ENCODE data around the gene RTEL1. TPM values are rescaled to one million over a fixed set of nuclear protein-coding genes. Genes with fewer than 3 reads are reported as not detected.
"Not testable (repeated sequence)": the region's sequence is repeated elsewhere in the genome, so short reads cannot be mapped to it uniquely, and the experiment has no call there.

RTEL1 gene
- total RNA-seq, 2 donors from 2014 or later: 7.3 to 50.4 TPM

DNA sequence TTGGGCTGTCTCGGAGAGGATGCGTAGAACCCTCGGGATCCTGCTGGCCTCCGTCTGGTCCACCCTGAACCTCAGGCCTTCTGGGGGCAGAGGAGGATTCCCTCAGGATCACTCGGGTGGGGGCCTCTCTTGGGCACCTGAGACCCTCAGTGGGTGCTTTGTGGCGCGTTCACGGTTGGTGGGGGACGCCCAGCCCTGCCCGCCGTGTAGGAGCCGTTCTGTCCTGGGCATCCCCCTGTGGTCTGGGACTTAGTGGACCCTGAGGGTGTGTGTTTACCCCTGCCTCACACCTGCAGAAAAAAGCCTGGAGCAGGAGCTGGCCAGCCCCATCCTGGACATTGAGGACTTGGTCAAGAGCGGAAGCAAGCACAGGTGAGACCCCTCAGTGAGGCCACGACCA is 7.6 kb downstream of the RTEL1 start:
- intact Hi-C loops (cut with DNase I): no loop called here
- ATAC-seq: no peak
- Histone ChIP-seq H3K4me1 (no peaks in the 10 kb centered on the region), H3K27me3 (no peaks in the 10 kb centered on the region), H3K27ac (no peak overlapping the region), H3K36me3 (replicated peaks in 1 of 2; ENCODE audit: insufficient read depth in 1 of 2, low read depth in 2 of 2) (peaks cover 0 to 4% of the 10 kb centered on the region in 2 donors), H3K9me3 (no peaks in the 10 kb centered on the region), H3K4me3 (no peak overlapping the region)
- TF ChIP-seq, protein P1, sequence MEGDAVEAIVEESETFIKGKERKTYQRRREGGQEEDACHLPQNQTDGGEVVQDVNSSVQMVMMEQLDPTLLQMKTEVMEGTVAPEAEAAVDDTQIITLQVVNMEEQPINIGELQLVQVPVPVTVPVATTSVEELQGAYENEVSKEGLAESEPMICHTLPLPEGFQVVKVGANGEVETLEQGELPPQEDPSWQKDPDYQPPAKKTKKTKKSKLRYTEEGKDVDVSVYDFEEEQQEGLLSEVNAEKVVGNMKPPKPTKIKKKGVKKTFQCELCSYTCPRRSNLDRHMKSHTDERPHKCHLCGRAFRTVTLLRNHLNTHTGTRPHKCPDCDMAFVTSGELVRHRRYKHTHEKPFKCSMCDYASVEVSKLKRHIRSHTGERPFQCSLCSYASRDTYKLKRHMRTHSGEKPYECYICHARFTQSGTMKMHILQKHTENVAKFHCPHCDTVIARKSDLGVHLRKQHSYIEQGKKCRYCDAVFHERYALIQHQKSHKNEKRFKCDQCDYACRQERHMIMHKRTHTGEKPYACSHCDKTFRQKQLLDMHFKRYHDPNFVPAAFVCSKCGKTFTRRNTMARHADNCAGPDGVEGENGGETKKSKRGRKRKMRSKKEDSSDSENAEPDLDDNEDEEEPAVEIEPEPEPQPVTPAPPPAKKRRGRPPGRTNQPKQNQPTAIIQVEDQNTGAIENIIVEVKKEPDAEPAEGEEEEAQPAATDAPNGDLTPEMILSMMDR (IDR thresholded peaks at IDR 0.05): no peak
- no peak for TF ChIP-seq POLR2A (IDR thresholded peaks at IDR 0.05)
- no peak for DNase-seq
- 86 to 100% methylated on average over 3 to 14 of the region's 14 CpGs for WGBS, 2 donors

DNA sequence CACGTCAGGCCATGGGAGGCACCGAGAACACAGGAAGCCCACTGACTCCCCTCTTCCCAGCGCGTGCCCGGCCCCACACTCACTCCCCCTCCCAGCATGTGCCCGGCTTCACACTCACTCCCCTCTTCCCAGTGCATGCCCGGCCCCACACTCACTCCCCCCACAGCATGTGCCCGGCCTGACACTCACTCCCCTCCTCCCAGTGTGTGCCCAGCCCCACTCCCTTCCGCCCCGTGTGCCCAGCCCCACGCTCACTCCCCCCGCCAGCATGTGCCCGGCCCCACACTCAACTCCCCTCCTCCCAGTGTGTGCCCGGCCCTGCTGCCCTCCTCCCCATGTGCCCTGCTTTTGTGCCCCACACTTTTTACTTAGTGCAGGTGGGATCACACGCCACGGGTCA is 9.7 kb downstream of the RTEL1 start:
- Histone ChIP-seq H3K4me3 (no peak overlapping the region), H3K27ac (no peak overlapping the region), H3K9me3 (no peaks in the 10 kb centered on the region), H3K4me1 (no peaks in the 10 kb centered on the region), H3K27me3 (no peaks in the 10 kb centered on the region), H3K36me3 (replicated peaks in 1 of 2; ENCODE audit: insufficient read depth in 1 of 2, low read depth in 2 of 2) (peaks cover 0 to 3% of the 10 kb centered on the region in 2 donors)
- WGBS, 2 donors: 90 to 92% methylated on average over 14 to 16 of the region's 16 CpGs
- intact Hi-C loops (cut with DNase I): no loop called here
- no peak for ATAC-seq
- TF ChIP-seq POLR2A (IDR thresholded peaks at IDR 0.05): no peak
- TF ChIP-seq, protein P1 (IDR thresholded peaks at IDR 0.05): no peak
- no peak for DNase-seq

DNA sequence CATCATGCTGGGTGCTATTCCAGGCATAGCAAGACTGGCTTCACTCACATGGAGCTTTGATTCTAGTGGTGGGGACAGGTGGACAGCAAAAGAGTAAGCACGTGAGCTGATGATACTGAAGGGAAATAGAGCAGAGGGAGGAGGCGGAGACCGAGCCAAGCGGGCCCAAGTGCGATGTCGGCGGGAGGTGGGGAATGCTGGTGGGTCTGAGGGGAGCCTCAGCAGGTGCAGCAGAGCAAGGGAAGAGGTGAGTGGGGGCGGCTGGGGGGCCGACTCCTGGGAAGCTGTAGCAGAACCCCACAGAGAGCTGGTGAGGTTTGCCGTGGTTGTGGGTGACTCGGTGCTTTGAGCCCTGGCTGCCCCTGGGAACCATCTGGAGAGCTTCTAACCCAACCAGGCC is 10.2 kb downstream of the RTEL1 start:
- H3K9me3 ChIP-seq: no peaks in the 10 kb centered on the region
- TF ChIP-seq, protein P1 (IDR thresholded peaks at IDR 0.05): no peak
- TF ChIP-seq POLR2A (IDR thresholded peaks at IDR 0.05): no peak
- no peak overlapping the region for H3K27ac ChIP-seq
- H3K27me3 ChIP-seq: no peaks in the 10 kb centered on the region
- 89 to 94% methylated on average over 9 to 11 of the region's 11 CpGs for WGBS, 2 donors
- no peak overlapping the region for H3K4me3 ChIP-seq
- intact Hi-C loops (cut with DNase I): no loop called here
- no peaks in the 10 kb centered on the region for H3K4me1 ChIP-seq
- peaks cover 0 to 3% of the 10 kb centered on the region in 2 donors for H3K36me3 ChIP-seq (replicated peaks in 1 of 2; ENCODE audit: insufficient read depth in 1 of 2, low read depth in 2 of 2)
- DNase-seq: no peak
- ATAC-seq: no peak

DNA sequence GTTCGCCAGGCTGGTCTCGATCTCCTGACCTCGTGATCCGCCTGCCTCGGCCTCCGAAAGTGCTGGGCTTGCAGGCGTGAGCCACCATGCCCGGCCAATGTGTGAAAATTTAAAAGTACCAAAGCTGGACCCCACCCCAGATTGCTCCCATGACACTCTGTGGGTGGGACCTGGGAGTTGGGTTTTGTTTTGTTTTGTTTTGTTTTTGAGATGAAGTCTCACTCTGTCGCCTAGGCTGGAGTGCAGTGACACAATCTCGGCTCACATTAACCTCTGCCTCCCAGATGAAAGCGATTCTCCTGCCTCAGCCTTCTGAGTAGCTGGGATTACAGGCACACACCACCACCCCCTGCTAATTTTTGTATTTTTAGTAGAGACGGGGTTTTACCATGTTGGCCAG is 13.6 kb downstream of the RTEL1 start:
- H3K4me1 ChIP-seq; H3K9me3 ChIP-seq; intact Hi-C loops (cut with DNase I); H3K27me3 ChIP-seq; DNase-seq; H3K27ac ChIP-seq; H3K4me3 ChIP-seq; ATAC-seq: not testable (repeated sequence)
- 92% methylated on average over 9 to 12 of the region's 12 CpGs for WGBS, 2 donors
- peaks cover 0 to 10% of the 10 kb centered on the region in 2 donors for H3K36me3 ChIP-seq (replicated peaks in 1 of 2; ENCODE audit: insufficient read depth in 1 of 2, low read depth in 2 of 2)

DNA sequence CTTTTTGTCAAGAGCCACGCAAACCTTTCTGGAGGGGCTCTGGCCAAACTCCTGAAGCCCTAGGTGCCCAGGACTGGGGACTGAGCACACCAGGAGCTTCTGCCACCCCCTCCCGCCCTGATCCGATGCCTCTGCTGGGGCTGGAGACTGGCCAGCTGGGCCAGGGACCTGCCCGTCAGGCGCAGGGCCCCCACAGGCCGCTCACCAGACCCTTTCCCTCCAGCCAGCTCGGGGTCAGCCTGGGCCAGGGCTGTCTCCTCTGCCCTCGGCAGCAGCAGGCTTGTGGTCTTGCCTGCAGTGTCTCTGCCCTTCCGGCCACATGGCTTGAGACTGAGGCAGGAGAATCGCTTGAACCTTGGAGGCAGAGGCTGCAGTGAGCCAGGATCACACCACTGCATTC is 14.6 kb downstream of the RTEL1 start:
- H3K4me3 ChIP-seq: no peak overlapping the region
- no peak overlapping the region for H3K27ac ChIP-seq
- no peaks in the 10 kb centered on the region for H3K9me3 ChIP-seq
- intact Hi-C loops (cut with DNase I): no loop called here
- no peak for DNase-seq
- H3K4me1 ChIP-seq: no peaks in the 10 kb centered on the region
- TF ChIP-seq, protein P1 (IDR thresholded peaks at IDR 0.05): no peak
- TF ChIP-seq POLR2A (IDR thresholded peaks at IDR 0.05): no peak
- H3K27me3 ChIP-seq: no peaks in the 10 kb centered on the region
- WGBS, 2 donors: 89 to 100% methylated on average over 3 to 10 of the region's 10 CpGs
- ATAC-seq: no peak
- H3K36me3 ChIP-seq (replicated peaks in 1 of 2; ENCODE audit: insufficient read depth in 1 of 2, low read depth in 2 of 2): peaks cover 0 to 10% of the 10 kb centered on the region in 2 donors

All from body of pancreas (tissue), 4 donors.